NCI-H1436 treated with DMSO at 0.1 percent for 48 hours (cell line): ENCODE measurements around the gene CPSF4L.

Source experiments
- DNase-seq: peaks from one replicate; lab custom pipeline; 2025; lab: John Stamatoyannopoulos, UW

Gene CPSF4L

DNA sequence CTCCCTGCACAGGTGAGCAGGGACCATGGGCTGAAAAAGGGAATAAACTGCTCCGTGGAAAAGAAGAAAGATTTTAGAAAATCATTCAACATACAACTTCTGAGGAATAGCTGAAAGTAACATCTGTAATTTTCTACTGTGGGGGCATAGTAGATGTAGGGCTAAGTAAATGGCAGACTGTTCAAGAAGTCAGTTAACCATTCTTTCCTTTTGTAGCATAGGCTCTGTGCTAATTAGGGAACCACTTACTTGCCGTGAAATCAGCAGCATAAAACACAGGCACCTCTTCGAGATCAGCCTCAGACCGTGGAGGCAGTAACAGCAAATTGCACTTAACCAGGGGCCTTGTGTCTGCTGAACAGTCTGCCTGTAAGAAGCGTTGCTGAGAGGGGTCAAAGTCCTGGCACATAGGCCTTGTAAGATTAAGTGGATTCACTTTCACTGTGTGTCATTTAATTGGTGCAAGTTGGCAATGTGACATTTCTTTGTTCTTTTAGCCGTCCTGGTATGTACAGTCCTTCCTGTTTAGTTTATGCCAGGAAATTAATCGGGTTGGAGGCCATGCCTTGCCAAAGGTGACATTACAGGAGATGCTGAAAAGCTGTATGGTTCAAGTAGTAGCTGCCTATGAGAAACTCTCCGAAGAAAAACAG lies 58.4 kb downstream of the CPSF4L start:
- DNase-seq: peak; percentile 17

DNA sequence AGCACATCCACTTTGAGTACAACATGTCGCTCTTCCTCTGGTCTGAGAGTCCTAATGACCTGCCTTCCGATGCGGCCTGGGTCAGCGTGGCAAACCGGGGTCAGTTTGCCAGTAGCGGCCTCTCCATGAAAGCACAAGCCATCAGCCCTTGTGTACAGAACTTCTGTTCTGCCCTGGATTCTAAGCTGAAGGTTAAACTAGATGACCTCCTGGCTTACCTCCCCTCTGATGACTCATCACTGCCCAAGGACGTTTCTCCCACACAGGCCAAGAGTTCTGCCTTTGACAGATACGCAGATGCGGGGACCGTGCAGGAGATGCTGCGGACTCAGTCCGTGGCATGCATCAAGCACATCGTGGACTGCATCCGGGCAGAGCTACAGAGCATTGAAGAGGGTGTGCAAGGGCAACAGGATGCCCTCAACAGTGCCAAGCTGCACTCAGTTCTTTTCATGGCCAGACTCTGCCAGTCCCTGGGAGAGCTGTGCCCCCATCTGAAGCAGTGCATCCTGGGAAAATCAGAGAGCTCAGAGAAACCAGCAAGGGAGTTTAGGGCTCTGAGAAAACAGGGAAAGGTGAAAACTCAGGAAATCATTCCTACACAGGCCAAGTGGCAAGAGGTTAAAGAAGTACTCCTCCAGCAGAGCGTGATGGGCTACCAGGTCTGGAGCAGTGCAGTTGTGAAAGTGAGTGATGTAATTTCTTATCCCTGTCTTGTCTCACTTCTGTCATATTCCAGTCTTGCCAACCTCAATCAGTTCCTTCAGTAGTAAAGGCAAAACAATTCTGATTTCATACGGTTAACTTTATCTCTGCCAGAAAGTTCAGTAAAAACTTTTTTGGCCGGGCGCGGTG lies 60.2 kb downstream of the CPSF4L start:
- no peak for DNase-seq

DNA sequence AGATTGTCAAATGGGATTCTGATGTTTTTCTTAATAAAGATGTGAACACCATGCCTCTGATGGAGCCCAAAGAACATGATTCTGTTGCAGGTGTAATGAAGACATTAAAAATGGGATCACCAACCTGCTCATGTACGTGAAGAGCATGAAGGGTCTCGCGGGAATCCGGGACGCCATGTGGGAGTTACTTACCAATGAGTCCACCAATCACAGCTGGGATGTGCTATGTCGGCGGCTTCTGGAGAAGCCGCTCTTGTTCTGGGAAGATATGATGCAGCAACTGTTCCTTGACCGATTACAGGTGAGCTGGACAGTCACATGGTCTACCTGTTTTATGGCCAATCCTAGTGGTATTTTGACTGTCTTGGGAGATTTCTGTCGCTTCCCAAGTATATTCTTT lies 61.2 kb downstream of the CPSF4L start:
- no peak for DNase-seq

GRCh38 chr17:73199751-73200317 lies 61.8 kb downstream of the CPSF4L start:
- DNase-seq: no peak

- DNase-seq: no peak
Observed at GRCh38 chr17:73198930-73199260, 62.8 kb downstream of the CPSF4L start.
